HG03565 (cell line): Measurements from ENCODE around the gene MGAT4C.
"Not testable (repeated sequence)": the region's sequence is repeated elsewhere in the genome, so short reads cannot be mapped to it uniquely, and the experiment has no call there.

Experiments used
- ATAC-seq: cut with Tn5 transposase; IDR thresholded peaks from one replicate; pipeline ENCODE4 v1.9.1; 2021; ENCODE audit warnings: mild to moderate bottlenecking, moderate library complexity; ENCODE audit not compliant: unreplicated experiment

The MGAT4C gene

DNA sequence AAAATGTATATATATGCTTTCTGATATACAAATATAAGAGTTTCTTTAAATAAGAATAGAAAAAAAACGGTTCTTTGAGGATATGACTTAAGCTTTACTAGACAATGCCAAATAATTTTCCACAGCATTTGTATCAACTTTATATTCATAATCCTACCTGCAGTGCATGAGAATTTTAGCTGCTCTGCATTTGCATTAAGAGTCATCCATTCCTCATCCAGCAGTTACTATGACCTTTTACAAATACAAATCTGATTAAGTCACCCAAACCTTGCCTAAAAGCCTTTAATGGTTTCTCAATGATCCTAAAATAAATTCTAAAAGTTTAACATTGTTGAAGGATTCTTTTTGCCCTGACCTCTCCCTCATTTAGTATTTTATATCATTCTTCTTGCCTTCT is 116.5 kb downstream of the MGAT4C start:
- ATAC-seq: no peak

DNA sequence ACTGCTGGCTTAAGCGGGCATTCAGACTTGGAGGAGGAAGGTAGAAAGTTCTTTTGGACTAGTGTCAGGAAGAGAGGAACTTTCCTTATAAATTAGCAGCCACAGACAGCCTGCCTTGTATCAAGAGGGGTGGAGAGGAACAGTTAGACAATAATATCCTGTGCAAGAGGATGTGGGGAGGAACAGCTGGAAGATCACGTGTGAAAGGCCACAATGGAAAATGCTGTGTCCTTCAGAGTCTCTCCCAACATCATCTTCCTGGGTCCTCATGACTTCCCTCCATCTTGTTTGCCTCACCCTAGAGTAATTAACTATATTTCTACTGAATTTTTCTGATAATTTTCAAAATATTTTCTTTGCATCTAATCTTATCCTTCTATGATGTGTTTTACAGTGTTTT is 117.4 kb downstream of the MGAT4C start:
- ATAC-seq: no peak

DNA sequence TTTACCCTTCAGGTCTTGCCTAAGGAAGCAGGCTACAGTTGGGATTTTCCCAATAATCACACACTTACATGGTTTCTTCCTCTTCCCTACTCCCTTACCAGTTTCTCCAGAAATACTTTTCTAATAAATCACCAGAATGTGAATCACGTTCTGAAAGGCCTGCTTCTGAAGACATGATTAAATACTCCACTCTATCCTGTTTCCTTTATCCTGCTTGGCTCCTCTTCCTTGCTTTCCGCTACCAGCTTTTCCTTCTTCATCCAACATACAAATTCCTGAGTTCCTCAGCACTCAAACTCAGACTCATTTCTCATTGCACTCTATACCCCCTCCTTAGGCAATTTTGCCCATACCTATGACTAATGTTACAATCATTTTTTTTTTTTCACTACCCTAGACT is 118.3 kb downstream of the MGAT4C start:
- no peak for ATAC-seq

DNA sequence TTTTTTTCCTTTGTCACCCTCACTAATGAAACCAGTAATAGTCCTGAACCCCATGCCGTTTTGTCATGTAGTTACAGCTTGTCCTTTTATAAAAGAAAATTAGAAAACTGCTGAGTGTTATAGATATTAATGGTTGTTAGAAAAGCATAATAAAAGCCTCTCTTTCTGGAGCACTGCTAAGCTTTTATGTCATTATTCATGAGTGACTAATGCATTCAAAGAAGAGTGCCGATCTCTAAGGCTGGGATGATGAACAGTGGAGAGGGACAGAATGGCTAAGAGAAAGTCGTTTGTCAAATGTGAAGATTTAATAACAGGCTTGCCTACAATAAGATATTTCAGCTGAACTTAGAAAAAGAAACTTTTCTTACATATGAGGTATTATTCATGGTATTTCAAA is 121.6 kb downstream of the MGAT4C start:
- no peak for ATAC-seq

DNA sequence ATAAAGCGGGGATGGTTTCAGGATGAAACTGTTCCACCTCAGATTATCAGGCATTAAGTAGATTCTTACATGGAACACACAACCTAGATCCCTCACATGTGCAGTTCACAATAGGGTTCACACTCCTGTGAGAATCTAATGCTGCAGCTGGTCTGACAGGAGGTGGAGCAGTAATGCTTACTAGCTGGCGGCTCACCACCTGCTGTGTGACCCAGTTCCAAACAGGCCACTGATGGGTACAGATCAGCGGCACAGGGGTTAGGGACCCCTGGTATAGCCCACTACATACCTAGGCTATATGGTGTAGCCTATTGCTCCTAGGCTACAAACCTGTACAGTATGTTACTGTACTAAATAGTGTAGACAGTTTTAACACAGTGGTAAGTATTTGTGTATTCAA is 129.3 kb downstream of the MGAT4C start:
- ATAC-seq: not testable (repeated sequence)

DNA sequence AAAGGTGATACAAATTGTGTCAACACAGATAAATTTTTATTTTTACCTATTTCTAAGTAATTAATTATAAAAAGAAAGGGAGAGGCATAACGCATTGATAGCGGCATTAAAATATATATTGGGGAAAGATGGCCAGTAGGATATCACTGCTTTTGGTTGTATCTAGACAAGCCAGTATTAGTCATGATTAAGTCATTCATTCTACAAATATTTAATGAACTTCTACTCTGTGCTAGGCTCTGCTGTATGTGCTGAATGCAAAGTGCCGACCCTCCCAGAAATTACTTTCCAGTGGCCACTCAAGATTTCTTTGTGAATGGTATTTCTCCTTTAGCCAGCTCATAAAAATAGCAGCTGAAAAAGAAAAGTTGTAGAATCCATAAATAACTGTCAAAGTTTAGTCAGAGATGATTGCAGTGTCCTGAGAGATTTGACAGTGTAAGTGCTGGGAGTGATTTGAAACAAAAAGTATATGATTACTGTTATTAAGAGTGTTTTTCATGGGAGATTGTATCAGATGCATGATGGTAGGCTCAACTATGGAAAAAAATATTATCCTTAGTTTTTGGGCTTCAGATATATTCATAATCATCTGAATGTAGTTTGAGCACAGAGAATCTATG is 133.2 kb downstream of the MGAT4C start:
- ATAC-seq: no peak

DNA sequence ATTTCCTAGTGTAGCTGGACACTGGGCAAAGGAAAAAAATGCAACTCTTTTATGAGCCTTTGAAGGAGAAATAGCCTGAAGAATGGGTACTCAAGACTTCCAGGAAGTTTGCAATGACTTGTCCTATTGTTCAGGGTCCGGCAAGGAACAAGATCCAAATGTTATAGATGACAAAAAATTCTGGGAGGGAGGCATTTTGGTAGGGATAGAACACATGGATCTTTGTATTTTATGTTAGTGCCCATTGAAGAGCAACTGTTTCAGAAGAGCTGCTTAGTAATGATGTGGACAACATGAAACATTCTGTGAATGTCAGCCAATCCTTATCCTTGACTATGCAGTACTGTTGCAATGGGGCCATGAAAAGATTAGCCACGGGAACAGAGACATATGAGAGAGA is 138.0 kb downstream of the MGAT4C start:
- ATAC-seq: no peak

DNA sequence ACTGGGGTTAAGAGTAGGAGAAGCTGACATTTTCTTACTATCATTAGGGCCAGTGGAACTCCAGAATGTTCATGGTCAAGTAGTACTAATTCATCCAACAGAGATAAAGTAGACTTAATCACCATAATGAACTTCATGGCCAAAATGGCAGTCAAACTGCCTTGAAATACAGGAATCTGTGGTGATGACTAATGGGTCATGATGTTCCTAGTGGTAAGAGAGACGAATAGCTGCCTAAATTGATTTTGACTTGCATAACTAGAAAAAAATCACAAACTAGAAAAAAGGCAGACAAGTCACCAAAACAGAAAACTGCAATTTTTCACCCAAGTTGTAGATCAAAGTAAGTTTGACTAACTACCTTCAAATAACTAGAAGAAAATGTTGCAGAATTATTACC is 138.5 kb downstream of the MGAT4C start:
- no peak for ATAC-seq

DNA sequence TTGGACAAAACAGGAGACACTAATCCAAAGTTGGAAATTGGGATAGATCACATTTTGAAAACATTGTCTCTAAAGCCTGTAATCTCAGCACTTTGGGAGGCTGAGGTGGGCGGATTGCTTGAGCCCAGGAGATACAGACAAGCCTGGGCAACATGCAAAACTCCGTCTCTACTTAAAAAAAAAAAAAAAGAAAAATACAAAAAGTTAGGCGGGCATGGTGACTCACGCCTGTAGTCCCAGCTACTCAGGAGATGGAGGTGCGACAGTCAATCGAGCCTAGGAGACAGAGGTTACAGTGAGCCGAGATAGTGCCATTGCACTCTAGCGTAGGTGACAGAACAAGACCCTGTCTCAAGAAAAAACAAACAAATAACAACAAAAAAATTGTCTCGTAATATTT is 152.1 kb downstream of the MGAT4C start:
- ATAC-seq: no peak

DNA sequence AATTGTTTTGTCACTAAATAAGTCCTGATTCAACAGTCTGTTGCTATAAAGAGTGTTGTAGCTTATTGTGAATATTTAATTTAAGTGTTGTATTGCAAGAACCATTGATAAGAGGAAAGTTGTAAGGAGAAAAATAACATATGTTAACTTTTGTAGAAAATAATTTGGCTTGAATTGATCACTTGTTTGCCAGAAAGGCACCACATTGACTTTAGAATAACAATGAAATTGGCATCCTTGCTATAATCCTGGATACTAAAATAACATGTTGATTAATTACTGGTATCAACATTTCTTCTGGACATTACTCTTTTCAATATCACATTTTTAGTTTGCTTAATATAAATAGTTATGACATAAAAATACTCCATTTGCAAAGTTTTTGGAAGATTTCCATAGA is 159.0 kb downstream of the MGAT4C start:
- ATAC-seq: no peak

DNA sequence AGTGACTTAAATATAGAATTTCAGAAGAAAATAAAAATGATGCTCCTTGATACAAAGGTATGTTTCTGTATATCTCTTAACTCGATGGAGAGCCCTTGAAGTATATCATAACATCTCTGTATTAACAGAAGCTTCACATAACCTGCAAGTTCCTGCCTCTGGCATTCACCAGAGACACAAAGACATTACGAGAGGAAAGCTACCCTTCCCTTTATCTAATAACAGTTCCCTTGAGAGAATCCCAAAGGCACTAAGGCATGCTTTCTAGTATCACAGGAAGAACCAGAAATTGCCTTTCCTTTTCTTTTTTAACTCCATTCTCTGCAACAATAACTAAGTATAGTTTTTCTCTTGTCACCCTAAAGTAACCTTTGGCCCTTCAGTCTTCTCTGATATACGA is 164.5 kb downstream of the MGAT4C start:
- no peak for ATAC-seq

DNA sequence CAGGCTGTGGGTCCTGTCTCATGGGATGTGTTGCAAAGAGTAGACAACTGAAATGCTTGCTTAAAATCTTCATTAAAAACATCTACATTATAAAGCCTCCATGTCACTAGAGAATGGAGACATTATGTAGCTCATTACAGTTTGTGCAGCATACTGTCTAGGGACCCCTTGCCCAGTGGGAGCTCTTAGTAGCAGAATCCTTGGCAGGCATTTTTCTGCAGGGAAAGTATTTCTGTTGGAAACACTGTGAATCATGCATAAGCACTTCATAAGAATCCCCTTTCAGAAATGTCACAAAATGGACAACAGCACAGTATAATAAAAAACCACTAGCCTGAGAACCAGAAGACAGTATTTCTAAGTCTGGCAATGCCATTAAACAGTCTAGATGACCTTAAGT is 174.3 kb downstream of the MGAT4C start:
- ATAC-seq: no peak

DNA sequence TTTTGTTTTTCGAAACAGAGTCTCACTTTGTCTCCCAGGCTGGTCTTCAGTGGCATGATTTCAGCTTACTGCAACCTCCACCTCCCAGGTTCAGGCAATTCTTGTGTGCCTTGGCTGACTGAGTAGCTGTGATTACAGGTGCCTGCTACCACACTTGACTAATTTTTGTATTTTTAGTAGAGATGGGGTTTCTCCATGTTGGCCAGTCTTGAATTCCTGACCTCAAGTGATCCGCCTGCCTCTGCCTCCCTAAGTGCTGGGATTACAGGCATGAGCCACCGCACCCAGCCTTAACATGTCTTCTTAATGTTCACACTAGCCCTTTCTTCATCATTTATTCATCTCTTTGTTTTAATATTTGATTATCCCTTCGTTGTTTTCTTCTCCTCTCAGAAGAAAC is 197.1 kb downstream of the MGAT4C start:
- ATAC-seq: not testable (repeated sequence)

DNA sequence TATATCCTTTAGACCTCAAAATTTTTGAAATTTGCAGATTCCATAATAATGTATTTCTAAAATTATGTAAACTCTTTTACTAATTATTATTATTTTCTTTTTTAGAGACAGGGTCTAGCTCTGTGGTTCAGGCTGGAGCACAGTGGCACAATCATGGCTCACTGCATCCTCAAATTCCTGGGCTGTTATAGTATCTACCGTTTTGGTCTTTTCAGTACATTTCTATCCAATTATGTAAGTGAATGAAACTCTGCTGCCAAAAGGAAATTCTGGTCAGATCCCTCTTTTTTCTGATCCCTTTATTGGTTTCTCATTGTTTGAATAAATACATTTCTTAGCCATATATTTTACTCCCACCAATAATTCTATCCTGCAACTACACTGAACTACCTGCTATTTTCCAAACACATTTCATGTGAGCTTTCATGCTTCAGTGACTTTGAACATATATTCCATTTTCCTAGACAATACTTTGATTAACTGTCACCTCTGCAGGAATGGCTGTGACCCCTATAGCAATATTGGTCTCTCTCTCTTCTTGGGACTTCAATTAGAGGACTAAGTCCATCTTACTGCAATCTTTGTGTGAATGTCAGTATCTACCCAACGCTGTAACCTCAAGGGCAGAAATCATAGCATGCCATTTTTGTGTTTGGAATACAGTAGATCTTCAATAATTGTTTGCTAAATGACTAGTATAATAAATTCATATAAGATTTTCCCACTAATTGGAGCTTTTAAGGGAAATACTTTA is 198.9 kb downstream of the MGAT4C start:
- ATAC-seq: no peak

DNA sequence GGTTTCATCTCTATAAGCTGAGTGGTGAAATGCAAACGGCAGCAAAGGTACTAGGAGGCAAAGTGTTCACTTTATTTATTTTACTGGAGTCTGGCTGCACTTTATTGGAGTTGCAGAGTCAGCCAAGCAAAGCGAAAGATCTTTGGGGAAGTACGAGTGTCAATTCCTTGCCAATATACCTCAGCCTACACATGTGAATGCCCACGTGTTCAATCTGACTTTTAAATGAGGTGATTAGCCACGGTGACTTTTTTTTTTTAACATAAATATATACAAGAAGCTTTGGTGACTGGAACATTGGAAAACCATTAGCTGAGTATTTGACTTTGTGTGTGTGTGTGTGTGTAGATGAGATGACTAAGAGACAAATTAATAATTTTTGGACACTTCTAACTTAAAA is 203.3 kb downstream of the MGAT4C start:
- ATAC-seq: no peak

DNA sequence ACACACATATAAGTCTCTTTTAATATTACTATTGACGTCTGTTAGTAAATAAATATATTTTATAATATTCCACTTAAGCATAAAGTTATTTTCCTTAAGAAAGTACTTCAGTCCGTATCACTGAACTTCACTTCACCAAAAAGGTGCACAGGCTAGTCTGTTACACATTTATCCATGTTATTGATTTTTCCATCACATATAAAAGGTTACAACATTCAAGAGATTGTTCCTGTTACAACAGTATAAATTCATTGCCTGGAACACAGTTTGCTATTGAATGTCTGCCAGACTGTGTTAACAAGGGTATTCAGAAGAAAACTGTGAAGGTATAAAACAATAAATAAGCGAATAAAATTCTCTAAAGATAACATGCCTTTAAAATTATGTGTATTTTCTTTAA is 206.2 kb downstream of the MGAT4C start:
- no peak for ATAC-seq

DNA sequence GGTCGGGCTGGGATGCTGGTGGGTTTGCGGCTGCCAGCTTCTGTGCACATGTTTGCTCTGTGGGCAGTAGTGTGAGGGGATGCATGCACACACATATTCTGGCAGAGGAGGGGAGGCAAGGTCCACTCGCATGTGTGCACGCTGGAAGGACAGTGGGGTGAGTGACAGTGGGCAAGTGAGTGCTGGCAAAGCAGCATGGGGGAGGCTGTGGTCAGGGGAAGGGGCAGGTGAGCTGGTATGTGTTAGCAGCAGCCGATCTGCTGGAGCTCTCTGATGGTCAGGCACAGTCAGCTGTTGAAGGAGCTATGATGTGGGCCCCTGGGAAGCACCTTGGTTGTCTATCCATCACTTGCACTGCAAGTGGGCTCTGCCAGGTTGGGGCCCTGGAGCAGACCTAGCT is 211.8 kb downstream of the MGAT4C start:
- no peak for ATAC-seq

DNA sequence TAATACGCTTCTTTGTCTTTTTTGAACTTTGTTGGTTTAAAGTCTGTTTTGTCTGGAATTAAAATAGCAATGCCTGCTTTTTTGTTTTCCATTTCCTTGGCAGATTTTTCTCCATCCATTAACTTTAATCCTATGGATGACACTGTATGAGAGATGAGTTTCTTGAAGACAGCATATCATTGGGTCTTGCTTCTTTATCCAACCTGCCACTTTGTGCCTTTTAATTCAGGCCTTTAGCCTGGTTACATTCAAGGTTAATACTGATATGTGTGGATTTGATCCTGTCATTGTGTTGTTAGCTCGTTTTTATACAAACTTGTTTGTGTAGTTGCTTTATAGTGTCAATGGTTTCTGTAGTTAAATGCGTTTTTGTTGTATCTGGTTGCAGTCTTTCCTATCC is 214.1 kb downstream of the MGAT4C start:
- ATAC-seq: no peak

DNA sequence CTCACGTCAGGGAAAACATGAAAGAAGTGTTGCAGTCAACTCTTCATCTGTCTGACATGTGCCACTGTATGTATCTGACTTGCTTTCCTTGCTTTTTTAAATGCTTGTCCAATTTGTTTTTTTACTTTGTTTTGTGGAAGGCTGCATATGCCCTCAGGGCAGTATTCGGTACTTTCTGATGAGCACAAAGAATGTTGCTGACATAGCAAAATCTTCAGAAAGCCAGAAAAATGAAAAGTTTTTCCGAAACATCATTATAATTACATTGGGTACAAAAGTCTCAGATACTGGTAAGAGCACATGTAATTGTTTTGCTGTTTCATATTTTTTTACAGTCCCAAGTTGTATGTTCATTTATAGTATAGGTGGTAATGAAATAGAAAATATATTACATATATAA is 237.8 kb downstream of the MGAT4C start:
- ATAC-seq: no peak

DNA sequence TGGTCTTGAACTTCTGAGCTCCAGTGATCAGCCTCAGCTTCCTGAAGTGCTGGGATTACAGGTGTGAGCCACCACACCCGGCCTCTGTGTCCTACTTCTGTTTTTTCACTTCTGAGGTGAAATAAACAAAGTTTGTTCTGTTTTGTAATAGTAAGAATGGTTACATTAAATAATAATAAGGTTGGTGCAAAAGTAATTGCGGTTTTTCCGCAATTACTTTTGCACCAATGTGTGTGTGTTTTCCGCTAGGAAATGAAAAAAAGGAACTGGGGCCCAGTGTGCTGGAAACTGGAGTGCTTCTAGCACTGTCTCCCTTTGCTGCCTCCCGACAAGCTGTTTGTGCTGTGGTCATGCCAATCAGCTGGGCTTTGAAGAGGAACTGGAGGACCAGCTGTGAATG is 241.2 kb downstream of the MGAT4C start:
- ATAC-seq: no peak

DNA sequence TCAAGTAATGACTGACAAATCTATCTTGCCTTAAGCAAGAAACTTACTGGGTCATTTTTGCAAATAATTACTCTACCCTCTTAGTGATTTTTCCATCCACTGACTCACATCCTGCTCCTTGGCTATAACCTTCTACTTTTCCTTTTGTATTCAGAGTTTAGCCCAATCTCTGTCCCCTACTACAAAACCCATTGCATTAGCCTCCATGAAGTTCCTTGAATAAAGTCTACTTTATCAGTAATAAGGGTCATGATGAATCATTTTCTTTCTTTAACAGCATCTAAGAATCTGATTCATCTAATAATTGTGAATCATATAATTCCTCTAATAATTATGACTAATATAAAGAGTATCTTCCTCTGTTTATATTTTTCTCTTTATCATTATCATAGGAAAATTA is 249.5 kb downstream of the MGAT4C start:
- ATAC-seq: no peak

DNA sequence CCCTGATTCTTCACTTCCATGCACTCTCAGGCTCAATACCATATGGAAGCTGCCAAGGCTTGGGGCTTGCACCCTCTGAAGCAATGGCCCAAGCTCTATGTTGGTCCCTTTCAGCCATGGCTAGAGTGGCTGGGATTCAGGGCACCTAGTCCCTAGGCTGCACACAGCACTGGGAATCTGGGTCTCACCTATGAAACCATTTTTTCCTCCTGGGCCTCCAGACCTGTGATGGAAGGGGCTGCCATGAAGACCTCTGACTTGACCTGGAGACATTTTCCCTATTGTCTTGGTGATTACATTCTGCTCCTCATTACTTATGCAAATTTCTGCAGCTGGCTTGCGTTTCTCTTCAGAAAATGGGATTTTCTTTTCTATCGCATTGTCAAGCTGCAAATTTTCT is 258.1 kb downstream of the MGAT4C start:
- no peak for ATAC-seq

DNA sequence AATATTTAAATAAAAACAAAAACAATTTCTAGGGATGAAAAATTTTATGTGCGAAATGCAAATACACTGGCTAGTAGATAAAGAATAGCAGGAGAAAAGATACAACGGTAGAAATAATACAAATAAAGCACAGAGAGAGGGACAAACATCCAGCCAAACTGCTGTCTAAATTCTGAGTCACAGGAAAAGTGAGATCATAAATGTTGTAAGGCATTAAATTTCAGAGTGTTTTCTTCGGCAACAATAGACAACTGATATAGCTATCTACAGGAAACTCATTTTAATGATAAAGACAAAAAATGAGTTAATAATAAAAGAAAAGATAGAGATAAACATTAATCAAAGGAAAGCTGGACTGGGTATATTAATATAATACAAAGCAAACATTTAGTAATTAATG is 259.9 kb downstream of the MGAT4C start:
- ATAC-seq: no peak
